ENCODE results near the gene NUAK1.

DNA sequence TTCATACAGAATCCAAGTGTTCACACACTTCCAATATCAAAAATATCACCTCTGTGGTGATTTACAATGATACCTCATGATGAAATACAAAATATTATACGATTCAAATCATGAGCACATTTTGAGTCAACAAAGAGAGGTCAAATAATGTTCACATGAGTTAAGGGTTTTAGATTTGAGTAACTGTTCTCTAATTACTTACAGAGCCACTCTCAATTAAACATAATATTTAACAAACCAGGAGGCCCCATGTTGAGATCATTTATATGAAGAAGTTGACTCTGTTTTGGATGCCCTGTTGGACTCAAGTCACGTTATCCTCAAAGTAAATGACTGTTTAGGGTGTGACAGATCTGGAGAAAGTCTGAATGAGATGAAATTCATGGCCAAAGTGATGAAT, 53.5 kb downstream of the NUAK1 start:
- TF ChIP-seq, protein P1, sequence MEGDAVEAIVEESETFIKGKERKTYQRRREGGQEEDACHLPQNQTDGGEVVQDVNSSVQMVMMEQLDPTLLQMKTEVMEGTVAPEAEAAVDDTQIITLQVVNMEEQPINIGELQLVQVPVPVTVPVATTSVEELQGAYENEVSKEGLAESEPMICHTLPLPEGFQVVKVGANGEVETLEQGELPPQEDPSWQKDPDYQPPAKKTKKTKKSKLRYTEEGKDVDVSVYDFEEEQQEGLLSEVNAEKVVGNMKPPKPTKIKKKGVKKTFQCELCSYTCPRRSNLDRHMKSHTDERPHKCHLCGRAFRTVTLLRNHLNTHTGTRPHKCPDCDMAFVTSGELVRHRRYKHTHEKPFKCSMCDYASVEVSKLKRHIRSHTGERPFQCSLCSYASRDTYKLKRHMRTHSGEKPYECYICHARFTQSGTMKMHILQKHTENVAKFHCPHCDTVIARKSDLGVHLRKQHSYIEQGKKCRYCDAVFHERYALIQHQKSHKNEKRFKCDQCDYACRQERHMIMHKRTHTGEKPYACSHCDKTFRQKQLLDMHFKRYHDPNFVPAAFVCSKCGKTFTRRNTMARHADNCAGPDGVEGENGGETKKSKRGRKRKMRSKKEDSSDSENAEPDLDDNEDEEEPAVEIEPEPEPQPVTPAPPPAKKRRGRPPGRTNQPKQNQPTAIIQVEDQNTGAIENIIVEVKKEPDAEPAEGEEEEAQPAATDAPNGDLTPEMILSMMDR (IDR thresholded peaks at IDR 0.05): no peak
- TF ChIP-seq TCF7L2 (IDR thresholded peaks at IDR 0.05; ENCODE audit: low read depth, low read length) (no peak), POLR2AphosphoS5 (IDR thresholded peaks at IDR 0.05; ENCODE audit: low read depth, low read length) (no peak), SIN3A (IDR thresholded peaks at IDR 0.05; ENCODE audit: borderline replicate concordance, insufficient read depth, low read depth, low read length) (no peak)
